NB4 (cell line): ENCODE measurements around the gene FAM193B.

Source experiments
- CTCF ChIP-seq: IDR thresholded peaks from one replicate; pipeline ENCODE4 v1.5.1; 2012; ENCODE audit warnings: low read depth, low read length
- MYC ChIP-seq: IDR thresholded peaks from 2 replicates; pipeline ENCODE4 v1.6.1; 2011; ENCODE audit warnings: low read depth, low read length
- POLR2A ChIP-seq: IDR thresholded peaks from 2 replicates; pipeline ENCODE4 v1.6.1; 2011; ENCODE audit warnings: mild to moderate bottlenecking; ENCODE audit not compliant: insufficient read length; ENCODE audit errors: extremely low read depth

DNA sequence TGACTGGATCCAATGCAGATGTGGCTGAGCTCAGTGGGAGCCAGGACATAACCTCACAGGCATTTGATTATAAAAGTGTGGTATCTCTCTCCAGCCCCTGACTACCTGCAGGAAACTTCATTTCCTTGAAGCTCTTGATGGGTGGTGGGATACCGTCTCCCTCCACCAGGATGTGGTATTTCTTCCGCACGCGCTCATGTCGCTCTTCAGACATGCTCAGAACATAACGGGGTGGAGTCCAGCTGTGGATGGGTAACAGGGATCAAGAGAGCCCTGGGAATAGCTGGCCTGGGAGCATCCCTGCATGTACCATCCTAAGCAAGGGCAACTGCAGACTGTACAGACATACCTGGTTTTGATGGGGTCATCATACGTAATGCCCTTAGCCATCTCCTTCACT is 38.8 kb downstream of the FAM193B start:
- no peak for TF ChIP-seq CTCF
- TF ChIP-seq POLR2A: no peak
- TF ChIP-seq MYC: no peak
